ENCODE data around the gene EIF1. TPM values are rescaled to one million over a fixed set of nuclear protein-coding genes. Genes with fewer than 3 reads are reported as not detected.

The EIF1 gene
- total and polyA plus RNA-seq, 2 experiments from 2014 or later: 272 to 603 TPM

GRCh38 chr17:41681776-41682175, 6.9 kb upstream of the EIF1 start (continued):
- TF ChIP-seq ZNF462 (CRISPR knock-in tag; IDR thresholded peaks at IDR 0.05) (no peak), REST (IDR thresholded peaks at IDR 0.05; ENCODE audit: unreplicated experiment) (no peak), NANOG (IDR thresholded peaks at IDR 0.05; ENCODE audit: borderline replicate concordance) (no peak), JUNB (IDR thresholded peaks at IDR 0.05; ENCODE audit: unreplicated experiment) (no peak), CREB1 (CRISPR knock-in tag; IDR thresholded peaks at IDR 0.05; ENCODE audit: low read depth) (no peak)

GRCh38 chr17:41682631-41683030, 6.1 kb upstream of the EIF1 start:
- Histone ChIP-seq H4K20me1 (replicated peaks; ENCODE audit: insufficient read depth) (no peaks in the 10 kb centered on the region), H2AFZ (no peak overlapping the region), H3K27me3 (ENCODE audit: insufficient read depth) (no peaks in the 10 kb centered on the region), H3K79me2 (replicated peaks; ENCODE audit: insufficient read depth) (no peaks in the 10 kb centered on the region), H3K36me3 (ENCODE audit: insufficient read depth) (no peaks in the 10 kb centered on the region), H3K27ac (ENCODE audit: low read depth) (no peak overlapping the region), H3K9me2 (ENCODE audit: insufficient read depth) (no peaks in the 10 kb centered on the region), H3K4me3 (no peak overlapping the region), H3F3A (replicated peaks; ENCODE audit: low read depth) (no peaks in the 10 kb centered on the region), H3K4me1 (ENCODE audit: insufficient read depth) (peaks cover 9% of the 10 kb centered on the region; the same call in 1 of the 2 replicates), H3K4me2 (no peak overlapping the region)
- DNase-seq (ENCODE audit: low spot score) (no peak), ATAC-seq (no peak)
- H3K27me3 Mint-ChIP-seq (ENCODE audit: insufficient read depth, low read depth, poor library complexity): peaks cover 22% of the 10 kb centered on the region
- peaks cover 25% of the 10 kb centered on the region for H3K4me1 Mint-ChIP-seq
- no peak overlapping the region for H3K4me3 Mint-ChIP-seq
- no peak overlapping the region for H3K27ac Mint-ChIP-seq
- peaks cover 12% of the 10 kb centered on the region for H3K36me3 Mint-ChIP-seq (ENCODE audit: low read depth)
- H3K9me3 Mint-ChIP-seq: peaks cover 20% of the 10 kb centered on the region
- TF ChIP-seq CTCF (conservative IDR thresholded peaks at IDR 0.05; ENCODE audit: low read depth in 2 of 2) (no peak), JUNB (IDR thresholded peaks at IDR 0.05; ENCODE audit: unreplicated experiment) (no peak), REST (IDR thresholded peaks at IDR 0.05; ENCODE audit: unreplicated experiment) (no peak), ETS1 (IDR thresholded peaks at IDR 0.05) (no peak), ZNF331 (CRISPR knock-in tag; IDR thresholded peaks at IDR 0.05; ENCODE audit: low read depth) (no peak), CREB1 (CRISPR knock-in tag; IDR thresholded peaks at IDR 0.05; ENCODE audit: low read depth) (no peak)

Measured in GM23338 (cell line).